Smooth muscle cell of the umbilical artery (primary cell): ENCODE measurements around the gene WDR18. TPM values are rescaled to one million over a fixed set of nuclear protein-coding genes. Genes with fewer than 3 reads are reported as not detected.

Source experiments
- total RNA-seq: library from RNA; depleted of rRNA; stranded (reverse); fragments of >200 nt; gene quantifications from 2 replicates; pipeline ENCODE4 v1.2.3, GENCODE V29; 2014

The WDR18 gene, protein sequence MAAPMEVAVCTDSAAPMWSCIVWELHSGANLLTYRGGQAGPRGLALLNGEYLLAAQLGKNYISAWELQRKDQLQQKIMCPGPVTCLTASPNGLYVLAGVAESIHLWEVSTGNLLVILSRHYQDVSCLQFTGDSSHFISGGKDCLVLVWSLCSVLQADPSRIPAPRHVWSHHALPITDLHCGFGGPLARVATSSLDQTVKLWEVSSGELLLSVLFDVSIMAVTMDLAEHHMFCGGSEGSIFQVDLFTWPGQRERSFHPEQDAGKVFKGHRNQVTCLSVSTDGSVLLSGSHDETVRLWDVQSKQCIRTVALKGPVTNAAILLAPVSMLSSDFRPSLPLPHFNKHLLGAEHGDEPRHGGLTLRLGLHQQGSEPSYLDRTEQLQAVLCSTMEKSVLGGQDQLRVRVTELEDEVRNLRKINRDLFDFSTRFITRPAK
- total RNA-seq = 36.4 and 47.5 TPM in 2 replicates

DNA sequence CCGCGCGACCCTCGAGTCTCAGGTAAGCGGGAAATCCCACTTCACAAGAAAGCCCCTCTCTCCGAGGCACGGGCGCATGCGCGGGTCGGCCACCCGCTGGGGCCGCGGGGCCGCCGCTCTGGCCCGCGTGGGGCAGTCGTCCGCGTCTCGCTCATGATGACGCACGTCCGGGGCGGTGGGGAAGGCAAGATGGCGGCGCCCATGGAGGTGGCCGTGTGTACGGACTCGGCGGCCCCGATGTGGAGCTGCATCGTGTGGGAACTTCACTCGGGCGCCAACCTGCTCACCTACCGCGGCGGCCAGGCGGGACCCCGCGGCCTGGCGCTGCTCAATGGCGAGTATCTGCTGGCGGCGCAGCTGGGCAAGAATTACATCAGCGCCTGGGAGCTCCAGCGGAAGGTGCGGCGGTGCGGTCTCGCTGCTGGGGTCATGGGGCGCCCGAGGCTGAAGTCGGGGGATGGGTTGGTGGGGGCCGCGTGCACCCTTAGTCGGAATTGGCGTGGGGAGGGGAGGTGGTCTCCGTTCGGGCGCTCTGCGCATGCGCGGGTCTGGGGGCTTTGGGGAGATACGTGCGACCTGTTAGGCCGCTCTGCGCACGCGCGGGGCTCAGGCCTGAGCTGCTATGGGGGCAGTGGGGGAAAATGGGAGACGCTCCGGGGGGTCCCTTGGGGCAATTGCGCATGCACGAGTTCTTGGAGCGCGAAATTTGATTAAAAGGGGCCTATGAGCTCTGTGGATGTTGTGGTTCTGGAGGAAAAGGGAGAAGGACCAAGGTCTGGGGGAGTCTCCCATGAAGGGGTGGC lies at the start of gene WDR18:
WDR18 (plus strand) TSS at position 181 of the 803 bp plus-strand sequence; CDS start at position 190, 9 bp downstream.

DNA sequence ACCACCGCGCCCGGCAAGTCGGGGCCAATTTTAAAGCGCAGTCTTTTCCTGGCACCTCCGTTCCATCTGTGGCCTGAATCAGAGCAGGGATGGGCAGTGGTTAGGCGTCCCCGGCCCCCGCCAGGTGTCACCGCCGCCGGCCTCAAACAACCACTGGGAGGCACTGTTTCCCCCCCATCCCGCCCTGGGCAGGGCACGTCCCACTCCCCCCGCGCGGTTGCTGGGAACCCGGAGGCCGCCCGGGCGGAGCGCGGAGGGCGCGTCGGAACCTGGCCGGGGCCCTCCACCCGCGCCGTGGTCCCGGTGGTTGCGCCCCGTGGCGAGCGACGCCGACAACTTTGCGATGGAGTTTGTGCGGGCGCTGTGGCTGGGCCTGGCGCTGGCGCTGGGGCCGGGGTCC lies 15.9 kb downstream of the WDR18 start, which contains the start of gene GRIN3B:
GRIN3B (plus strand) TSS at position 325 of the 400 bp plus-strand sequence; CDS start at position 344, 19 bp downstream.

DNA sequence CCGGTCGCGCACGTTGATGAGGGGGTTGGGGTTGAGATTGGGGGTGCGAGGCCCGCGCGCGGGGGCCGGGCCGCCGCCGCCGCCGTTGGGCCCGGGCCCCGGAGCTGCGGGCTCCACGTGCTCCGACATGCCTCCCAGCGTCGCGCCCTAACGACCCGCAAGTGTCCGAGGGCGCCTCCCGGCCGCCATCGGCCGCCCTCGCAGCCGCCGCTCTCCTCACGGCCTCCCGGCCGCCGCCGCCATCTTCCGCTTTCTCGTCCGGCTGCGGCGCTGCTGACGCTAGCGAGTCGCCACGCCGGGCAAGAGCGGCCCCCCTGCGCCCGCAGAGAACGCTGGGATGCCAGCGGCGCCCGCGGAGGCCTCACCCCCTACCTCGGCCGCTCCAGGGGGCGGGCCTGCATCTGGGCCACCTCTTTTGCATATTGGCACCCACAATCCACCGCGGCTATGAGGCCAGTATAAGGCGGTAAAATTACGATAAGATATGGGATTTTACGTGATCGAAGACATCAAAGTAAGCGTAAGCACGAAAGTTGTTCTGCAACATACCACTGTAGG lies 36.8 kb downstream of the WDR18 start, which contains the start of gene TMEM259:
TMEM259 (minus strand) TSS at position 256 of the 558 bp plus-strand sequence; CDS start at position 129, 127 bp downstream.

DNA sequence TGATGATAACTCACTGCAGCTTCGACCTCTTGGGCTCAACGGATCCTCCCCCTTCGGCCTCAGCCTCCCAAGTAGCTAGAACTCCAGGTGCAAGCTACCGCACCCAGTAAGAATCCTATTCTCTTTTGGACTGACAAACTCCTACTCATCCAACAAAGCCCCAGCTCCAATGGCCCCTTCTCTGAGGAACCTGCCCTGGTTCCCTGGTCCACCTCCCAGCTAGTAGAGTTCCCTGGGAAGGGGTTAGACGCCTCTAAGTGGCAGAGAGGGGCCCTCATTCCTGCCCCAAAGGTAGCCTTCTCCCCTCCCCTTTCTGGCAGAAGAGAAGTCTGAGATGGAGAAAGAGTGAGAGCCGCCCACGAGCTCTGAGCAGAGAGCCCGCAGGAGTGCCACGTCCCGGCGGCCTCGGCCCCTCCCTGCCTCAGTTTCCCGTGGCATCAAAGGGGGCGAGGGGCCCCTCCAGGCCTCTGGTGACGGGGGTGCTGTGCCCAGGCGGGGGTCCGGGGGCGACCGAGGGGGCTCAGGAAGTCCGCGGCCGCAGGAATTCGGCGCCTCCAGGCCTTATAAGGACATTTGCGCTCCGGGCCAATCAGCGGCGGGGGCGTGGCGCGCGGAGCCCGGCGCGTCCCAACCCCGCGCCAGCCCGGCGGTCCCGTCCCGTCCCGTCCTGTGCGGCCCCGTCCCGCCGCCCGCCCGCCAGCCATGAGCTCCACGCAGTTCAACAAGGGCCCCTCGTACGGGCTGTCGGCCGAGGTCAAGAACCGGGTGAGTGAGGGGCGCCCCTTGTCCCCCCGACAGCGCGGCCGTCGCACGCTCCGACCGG lies 42.0 kb downstream of the WDR18 start, which contains the start of gene CNN2:
CNN2 (plus strand) TSS at position 649 of the 823 bp plus-strand sequence; CDS start at position 703, 54 bp downstream.

DNA sequence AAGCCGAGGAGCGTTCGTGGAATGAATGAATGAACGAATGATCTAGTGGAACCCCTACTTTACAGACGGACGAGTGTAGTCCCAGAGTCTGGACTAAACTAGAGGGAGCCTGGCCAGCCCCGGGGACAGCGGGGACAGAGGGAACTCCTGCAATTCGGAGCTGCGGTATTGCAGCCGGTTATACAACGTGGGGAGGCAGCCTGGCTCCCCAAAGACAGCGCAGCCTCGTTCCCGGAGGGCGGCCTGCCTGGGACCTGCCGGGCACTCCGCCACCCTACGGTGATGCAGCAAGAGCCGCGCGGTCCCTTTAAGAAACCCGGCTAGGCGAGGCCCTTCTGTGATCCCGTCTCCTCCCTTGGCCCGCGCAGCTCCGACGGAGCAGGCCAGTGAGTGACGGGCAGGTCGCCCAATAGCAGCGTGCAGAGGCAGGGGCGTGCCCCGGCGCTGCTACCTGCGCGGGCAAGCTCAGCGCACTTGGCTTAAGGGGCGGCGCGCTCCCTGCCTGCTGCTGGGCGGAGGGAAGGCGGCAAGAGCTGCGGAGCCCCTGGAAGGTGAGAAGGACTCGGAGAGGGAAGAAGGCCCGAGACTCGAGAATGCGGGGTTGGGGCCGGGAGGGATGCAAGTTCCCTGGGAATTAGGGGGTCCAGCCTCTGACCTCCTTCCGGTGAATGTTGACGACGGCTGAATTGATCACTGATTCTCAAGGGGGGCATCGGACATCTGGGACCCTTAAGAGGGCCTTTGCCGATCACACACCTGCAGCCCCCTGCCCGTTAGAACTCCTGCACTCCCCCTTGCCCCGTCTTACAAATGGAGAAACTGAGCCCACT lies 55.7 kb downstream of the WDR18 start, which contains the start of gene ABCA7:
ABCA7 (plus strand) TSS at position 462 of the 830 bp plus-strand sequence. CDS start 1,255 bp downstream, outside the sequence.

Other genes with a start within 250 kb of the WDR18 start
- gene MISP, start 233.2 kb upstream of the WDR18 start, total RNA-seq = not detected in 2 replicates
- 69.5 and 117 TPM in 2 replicates for gene PTBP1, start 186.9 kb upstream of the WDR18 start, total RNA-seq
- 0.59 and 0.78 TPM in 2 replicates for gene PLPPR3, start 162.4 kb upstream of the WDR18 start, total RNA-seq
- gene AZU1, start 156.5 kb upstream of the WDR18 start, total RNA-seq = not detected in 2 replicates
- gene PRTN3, start 143.3 kb upstream of the WDR18 start, total RNA-seq = not detected in 2 replicates
- not detected in 2 replicates for gene ELANE, start 132.0 kb upstream of the WDR18 start, total RNA-seq
- gene CFD, start 124.7 kb upstream of the WDR18 start, total RNA-seq = 1.7 and 3.6 TPM in 2 replicates
- gene MED16, start 91.2 kb upstream of the WDR18 start, total RNA-seq = 28.8 and 44.4 TPM in 2 replicates
- not detected in 2 replicates for gene RNU6-9, start 90.9 kb upstream of the WDR18 start, total RNA-seq
- gene R3HDM4, start 71.1 kb upstream of the WDR18 start, total RNA-seq = 21.1 and 32.8 TPM in 2 replicates
- gene KISS1R, start 67.0 kb upstream of the WDR18 start, total RNA-seq = not detected in 2 replicates
- gene ARID3A, start 58.3 kb upstream of the WDR18 start, total RNA-seq = 28.2 and 30.3 TPM in 2 replicates
- 0.59 and 0.65 TPM in 2 replicates for gene GRIN3B, start 16.1 kb downstream of the WDR18 start, total RNA-seq
- 67.4 and 96.1 TPM in 2 replicates for gene TMEM259, start 36.8 kb downstream of the WDR18 start, total RNA-seq
- gene RNU6-2, start 37.2 kb downstream of the WDR18 start, total RNA-seq = not detected in 2 replicates
- gene CNN2, start 42.3 kb downstream of the WDR18 start, total RNA-seq = 284 and 606 TPM in 2 replicates
- 9.2 and 10.2 TPM in 2 replicates for gene ABCA7, start 55.8 kb downstream of the WDR18 start, total RNA-seq
- gene ARHGAP45, start 82.8 kb downstream of the WDR18 start, total RNA-seq = 0.89 and 0.97 TPM in 2 replicates
- gene POLR2E, start 111.0 kb downstream of the WDR18 start, total RNA-seq = 63.5 and 107 TPM in 2 replicates
- gene GPX4, start 119.6 kb downstream of the WDR18 start, total RNA-seq = 159 and 328 TPM in 2 replicates
- 46.3 and 72.7 TPM in 2 replicates for gene SBNO2, start 189.9 kb downstream of the WDR18 start, total RNA-seq
- 79.6 and 82.9 TPM in 2 replicates for gene STK11, start 221.4 kb downstream of the WDR18 start, total RNA-seq